Measurements from ENCODE around the gene TAX1BP1.

TAX1BP1 gene

DNA sequence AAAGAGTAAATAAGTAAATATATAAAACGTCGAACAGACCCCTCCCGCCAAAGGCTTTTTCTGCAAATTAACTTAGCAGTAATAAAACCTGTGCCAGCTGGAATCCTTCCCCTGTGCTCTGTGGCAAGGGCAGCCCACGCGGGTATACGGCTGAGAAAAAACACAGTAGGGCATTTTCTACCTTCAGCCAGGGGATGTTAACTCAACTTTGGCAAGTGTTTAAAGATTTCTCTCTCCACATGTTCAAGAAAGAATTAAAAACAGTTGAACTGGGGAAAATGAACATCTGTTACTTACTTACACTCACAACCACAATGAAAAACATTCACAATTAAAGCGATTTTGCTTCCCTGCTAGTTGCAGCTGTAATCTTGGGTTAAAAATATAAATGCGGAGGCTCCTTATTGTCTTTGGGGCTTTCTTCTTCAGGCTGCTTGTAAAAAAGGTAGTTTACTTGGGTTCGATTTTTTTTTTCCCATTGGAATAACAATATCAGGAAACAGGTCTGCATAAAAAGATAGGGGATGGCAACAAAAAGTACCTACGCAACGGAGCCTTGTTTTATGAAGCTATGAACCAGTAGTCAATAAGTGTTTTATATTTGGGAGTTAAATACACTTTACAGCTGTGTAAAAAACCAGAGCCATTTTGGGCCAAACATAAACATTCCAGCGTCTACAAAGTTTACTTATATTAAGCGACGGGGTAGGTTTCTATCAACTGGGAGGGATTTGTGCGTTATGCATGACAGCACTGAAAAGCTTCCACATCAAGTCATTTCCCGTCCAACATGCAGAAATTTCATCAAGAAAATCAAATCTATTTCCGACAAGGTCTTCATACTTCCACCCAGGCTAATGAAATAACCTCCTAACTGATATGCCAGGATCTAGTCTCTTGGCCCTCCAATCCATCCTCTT, 132.7 kb downstream of the TAX1BP1 start:
- TF ChIP-seq CTCF (IDR thresholded peaks at IDR 0.05; ENCODE audit: low read length, missing control alignments) = no peak
- no peak for DNase-seq (ENCODE audit: low read depth)
- H3K4me3 ChIP-seq (replicated peaks; ENCODE audit: low read depth, low read length) = no peak overlapping the region

GRCh38 chr7:27873981-27874957, 134.3 kb downstream of the TAX1BP1 start:
- no peak overlapping the region for H3K4me3 ChIP-seq (replicated peaks; ENCODE audit: low read depth, low read length)
- peak; percentile 74 for DNase-seq (ENCODE audit: low read depth)
- no peak for TF ChIP-seq CTCF (IDR thresholded peaks at IDR 0.05; ENCODE audit: low read length, missing control alignments)

DNA sequence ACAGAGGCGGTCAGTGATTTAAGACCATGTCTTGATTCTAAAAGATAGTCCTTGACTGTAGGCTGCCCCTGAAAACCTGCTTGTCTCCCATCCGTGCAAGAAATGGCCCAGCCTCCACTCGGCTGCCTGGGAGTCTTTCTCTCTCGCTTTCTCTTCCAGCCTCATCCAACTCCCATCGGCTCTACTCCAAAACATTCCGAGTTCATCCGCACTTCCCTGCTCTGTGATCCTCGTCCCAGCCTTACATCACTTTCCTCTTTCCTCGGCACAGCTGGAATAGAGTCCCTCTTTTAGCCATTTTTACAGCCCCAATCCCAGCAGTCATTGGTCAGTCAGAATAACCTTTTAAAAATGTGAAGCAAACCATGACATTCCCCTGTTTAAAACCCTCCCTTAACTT, 135.1 kb downstream of the TAX1BP1 start:
- DNase-seq (ENCODE audit: low read depth) = no peak
- TF ChIP-seq CTCF (IDR thresholded peaks at IDR 0.05; ENCODE audit: low read length, missing control alignments) = no peak
- no peak overlapping the region for H3K4me3 ChIP-seq (replicated peaks; ENCODE audit: low read depth, low read length)

DNA sequence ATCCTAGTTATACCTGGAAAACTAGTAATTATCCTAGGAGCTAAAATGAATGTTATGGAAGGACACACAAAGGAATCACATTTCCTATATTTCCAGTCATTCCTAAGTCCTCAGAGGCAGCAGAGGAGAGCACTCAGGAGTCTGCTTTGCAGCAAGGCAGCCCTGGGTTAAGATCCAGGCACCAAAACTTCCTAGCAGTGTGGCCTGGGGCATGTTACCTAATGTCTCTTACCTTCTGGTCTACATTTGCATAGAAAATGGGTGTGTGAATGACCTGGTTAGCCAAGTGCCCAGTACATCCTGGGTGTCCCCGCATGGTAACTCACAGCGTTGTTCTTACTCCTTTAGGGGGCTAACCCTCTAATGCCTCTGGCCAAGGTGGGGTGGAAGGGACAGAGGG, 135.9 kb downstream of the TAX1BP1 start:
- no peak for TF ChIP-seq CTCF (IDR thresholded peaks at IDR 0.05; ENCODE audit: low read length, missing control alignments)
- H3K4me3 ChIP-seq (replicated peaks; ENCODE audit: low read depth, low read length) = no peak overlapping the region
- DNase-seq (ENCODE audit: low read depth) = no peak

GRCh38 chr7:27876756-27877155, 136.8 kb downstream of the TAX1BP1 start:
- TF ChIP-seq CTCF (IDR thresholded peaks at IDR 0.05; ENCODE audit: low read length, missing control alignments) = no peak
- DNase-seq (ENCODE audit: low read depth) = no peak
- H3K4me3 ChIP-seq (replicated peaks; ENCODE audit: low read depth, low read length) = no peak overlapping the region
